SK-N-MC (cell line): Measurements from ENCODE around the gene PCYOX1L.

ENCODE experiments used
- DNase-seq: peaks from one replicate; pipeline ENCODE4 v3.0.0-alpha.2; 2011; ENCODE audit warnings: low read depth, low spot score
- H3K27ac ChIP-seq: fragments of 200-600 bp; sonication (generic); 2 replicates; pipeline ENCODE4 v1.5.1; 2016; ENCODE audit warnings: mixed run types
- H3K36me3 ChIP-seq: fragments of 200-600 bp; sonication (generic); 2 replicates; pipeline ENCODE4 v1.6.1; 2017; ENCODE audit warnings: antibody characterized with exemption, low read length, mixed read lengths; ENCODE audit not compliant: insufficient read depth
- H3K4me3 ChIP-seq: fragments of 200-600 bp; sonication (generic); 2 replicates; pipeline ENCODE4 v1.5.1; 2016
- H3K9ac ChIP-seq: fragments of 200-600 bp; sonication (generic); 2 replicates; pipeline ENCODE4 v1.8.0; 2017; ENCODE audit warnings: mixed run types, mixed read lengths; ENCODE audit not compliant: insufficient read length
- H3K9me3 ChIP-seq: fragments of 200-600 bp; sonication (generic); 2 replicates; pipeline ENCODE4 v1.6.1; 2017; ENCODE audit warnings: low read depth, mild to moderate bottlenecking, antibody characterized with exemption, low read length, moderate library complexity, mixed read lengths
- EZH2 ChIP-seq: fragments of 200-600 bp; sonication (generic); IDR thresholded peaks from one replicate; pipeline ENCODE4 v1.6.1; 2017; ENCODE audit warnings: antibody characterized with exemption
- FOXP2 ChIP-seq: optimal IDR thresholded peaks from 2 replicates; pipeline ENCODE3; 2011; ENCODE audit warnings: mild to moderate bottlenecking, moderate library complexity; ENCODE audit not compliant: insufficient read depth; ENCODE audit errors: extremely low read length, control extremely low read depth
- POLR2AphosphoS5 ChIP-seq: IDR thresholded peaks from 2 replicates; pipeline ENCODE4 v1.6.1; 2012; ENCODE audit warnings: mild to moderate bottlenecking, low read depth, low read length, borderline replicate concordance

The PCYOX1L gene

DNA sequence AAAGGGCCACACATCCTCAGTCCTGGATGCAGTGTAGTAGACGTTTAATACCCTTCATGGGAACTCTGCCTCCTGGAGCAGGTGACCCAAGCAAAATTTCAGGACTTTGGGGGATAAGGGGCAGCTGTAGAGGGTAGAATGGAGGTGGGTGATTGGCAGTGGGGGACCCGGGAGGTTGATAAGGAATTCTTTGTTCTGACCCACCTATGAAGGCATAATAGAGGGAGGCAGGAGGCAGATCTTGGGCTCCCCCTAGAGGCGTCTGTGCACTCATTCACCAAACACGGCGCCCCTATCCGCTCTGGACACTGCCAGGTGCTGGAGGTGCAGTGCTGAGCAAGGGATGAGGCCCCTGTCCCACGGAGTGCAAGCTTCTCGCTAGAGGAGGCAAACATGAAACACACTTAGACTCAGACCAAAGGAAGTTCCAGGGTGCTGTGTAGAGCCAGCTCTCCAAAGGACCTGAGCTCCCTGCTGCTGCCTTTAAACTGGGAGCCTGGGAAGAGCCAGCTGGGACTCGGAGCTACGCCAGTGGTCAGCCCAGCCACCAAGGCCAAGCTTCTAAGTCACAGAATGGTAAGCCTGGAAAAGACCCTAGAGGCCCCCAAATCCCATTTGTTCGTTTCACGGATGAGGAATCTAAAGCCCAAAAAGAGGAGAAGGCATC is 13.6 kb downstream of the PCYOX1L start:
- H3K9me3 ChIP-seq: no peaks in the 10 kb centered on the region
- no peak for TF ChIP-seq EZH2
- TF ChIP-seq FOXP2: no peak
- no peak for TF ChIP-seq POLR2AphosphoS5
- H3K4me3 ChIP-seq: no peak overlapping the region
- DNase-seq: no peak
- H3K9ac ChIP-seq: no peak overlapping the region
- no peak overlapping the region for H3K27ac ChIP-seq
- no peaks in the 10 kb centered on the region for H3K36me3 ChIP-seq

DNA sequence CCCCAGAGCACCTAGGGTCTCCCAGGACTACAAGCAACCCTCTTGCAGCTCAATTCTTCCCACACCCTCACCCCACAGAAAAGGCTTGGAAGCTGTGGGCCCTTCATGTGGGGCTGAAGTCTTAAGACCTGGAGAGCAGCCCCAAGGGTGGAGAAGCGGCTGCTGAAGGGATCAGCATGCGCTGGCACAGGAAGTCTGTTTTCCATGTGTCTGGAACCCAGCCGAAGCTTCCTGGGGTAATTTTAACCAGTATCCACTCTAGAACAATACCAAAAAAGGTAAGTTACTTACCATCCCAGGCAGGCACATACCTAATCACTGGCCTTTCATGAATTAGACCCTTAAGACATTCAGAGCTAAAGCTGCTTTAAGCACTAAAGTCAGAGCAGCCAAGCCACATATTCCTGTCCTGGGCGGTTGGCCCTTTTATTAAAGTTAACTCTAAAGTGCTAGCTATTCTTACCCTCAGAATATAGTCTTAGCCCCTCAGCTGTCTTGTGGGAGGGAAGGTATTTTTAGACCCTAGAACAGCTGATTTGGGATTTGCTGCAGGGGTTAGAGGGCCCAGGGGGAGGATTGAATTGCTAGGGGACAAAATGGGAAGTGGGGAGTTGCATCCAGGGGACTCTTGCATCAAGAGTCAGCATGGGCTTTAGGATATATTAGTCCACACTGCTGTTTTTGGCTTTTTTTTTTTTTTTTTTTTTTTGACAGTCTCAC is 14.4 kb downstream of the PCYOX1L start:
- Histone ChIP-seq H3K9ac (no peak overlapping the region), H3K36me3 (no peaks in the 10 kb centered on the region), H3K4me3 (no peak overlapping the region), H3K9me3 (no peaks in the 10 kb centered on the region), H3K27ac (no peak overlapping the region)
- TF ChIP-seq EZH2 (no peak), POLR2AphosphoS5 (no peak), FOXP2 (no peak)
- DNase-seq: no peak

DNA sequence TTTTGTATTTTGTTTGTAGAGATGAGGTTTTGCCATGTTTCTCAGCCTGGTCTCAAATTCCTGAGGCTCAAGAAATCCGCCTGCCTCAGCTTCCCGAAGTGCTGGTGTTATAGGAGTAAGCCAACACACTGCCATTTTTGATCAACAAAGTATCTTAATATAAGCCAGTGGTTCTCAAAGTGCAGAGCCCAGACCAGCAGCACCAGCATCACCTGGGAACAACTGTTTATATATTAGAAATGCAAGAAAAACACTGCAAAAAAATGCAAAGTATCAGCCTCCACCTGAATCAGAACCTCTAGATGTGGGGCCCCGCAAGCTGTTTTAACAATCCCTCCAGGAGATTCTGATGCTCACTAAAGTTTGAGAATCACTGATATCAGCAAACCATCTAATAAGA is 15.1 kb downstream of the PCYOX1L start:
- Histone ChIP-seq H3K36me3 (no peaks in the 10 kb centered on the region), H3K27ac (no peak overlapping the region), H3K4me3 (no peak overlapping the region), H3K9me3 (no peaks in the 10 kb centered on the region), H3K9ac (no peak overlapping the region)
- TF ChIP-seq FOXP2 (no peak), EZH2 (no peak), POLR2AphosphoS5 (no peak)
- DNase-seq: no peak

DNA sequence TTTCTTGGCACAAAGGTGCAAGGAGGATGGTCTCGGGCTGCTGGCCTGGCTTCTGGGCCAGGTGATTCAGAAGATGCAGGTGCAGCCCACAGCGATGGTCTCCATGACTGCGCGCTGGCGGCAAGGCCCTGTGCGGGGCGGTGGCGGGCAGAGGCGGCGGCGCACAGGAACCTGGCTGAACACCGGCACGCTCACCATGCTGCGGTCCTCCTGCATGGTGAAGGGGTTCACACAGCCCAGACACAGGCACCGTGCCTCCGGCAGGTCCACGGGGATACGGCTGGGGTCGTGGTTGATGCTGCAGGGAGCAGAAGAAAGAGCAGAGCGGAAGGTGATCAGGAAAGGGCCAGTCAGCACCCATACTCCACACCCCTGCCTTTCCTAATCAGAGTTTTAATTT is 16.5 kb downstream of the PCYOX1L start:
- Histone ChIP-seq H3K9me3 (no peaks in the 10 kb centered on the region), H3K27ac (no peak overlapping the region), H3K36me3 (no peaks in the 10 kb centered on the region), H3K4me3 (no peak overlapping the region), H3K9ac (no peak overlapping the region)
- TF ChIP-seq POLR2AphosphoS5 (no peak), EZH2 (no peak), FOXP2 (no peak)
- DNase-seq: no peak

DNA sequence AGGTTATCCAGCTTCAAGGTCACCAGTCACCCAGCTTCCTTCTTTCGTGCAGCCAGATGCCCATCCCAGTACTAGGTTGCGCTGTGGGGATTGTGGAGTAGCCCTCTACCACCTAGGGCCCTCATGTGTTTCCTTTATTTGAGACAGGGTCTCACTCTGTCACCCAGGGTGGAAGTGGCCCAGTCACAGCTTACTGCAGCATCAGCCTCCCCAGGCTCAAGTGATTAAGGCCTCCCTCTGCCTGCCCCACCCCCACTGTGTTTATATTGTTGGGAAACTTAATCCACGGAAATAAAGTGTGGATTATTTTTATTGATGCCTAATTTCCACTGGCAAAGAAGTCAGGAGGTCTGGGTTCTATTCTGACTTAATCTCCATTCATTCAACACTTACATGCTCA is 17.0 kb downstream of the PCYOX1L start:
- Histone ChIP-seq H3K36me3 (no peaks in the 10 kb centered on the region), H3K27ac (no peak overlapping the region), H3K9ac (no peak overlapping the region), H3K4me3 (no peak overlapping the region), H3K9me3 (no peaks in the 10 kb centered on the region)
- no peak for TF ChIP-seq FOXP2
- DNase-seq: no peak

DNA sequence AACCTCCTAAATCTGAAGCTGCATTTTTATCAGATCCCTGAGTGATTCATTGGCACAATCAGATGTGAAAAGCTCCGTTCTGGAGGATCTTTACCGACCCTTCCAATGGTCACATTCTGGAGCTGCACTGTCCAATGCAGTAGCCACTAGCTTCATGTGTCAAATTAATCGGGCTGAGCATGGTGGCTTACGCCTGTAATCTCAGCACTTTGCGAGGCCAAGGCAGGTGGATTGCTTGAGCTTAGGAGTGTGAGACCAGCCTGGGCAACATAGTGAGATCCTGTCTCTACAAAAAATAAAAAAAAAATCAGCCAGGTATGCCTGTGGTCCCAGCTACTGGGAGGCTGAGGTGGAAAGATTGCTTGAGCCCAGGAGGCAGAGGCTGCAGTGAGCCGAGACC is 17.6 kb downstream of the PCYOX1L start:
- no peak for DNase-seq
- Histone ChIP-seq H3K4me3 (no peak overlapping the region), H3K27ac (no peak overlapping the region), H3K36me3 (no peaks in the 10 kb centered on the region), H3K9me3 (no peaks in the 10 kb centered on the region), H3K9ac (no peak overlapping the region)
- TF ChIP-seq POLR2AphosphoS5: no peak
- TF ChIP-seq EZH2: no peak
- TF ChIP-seq FOXP2: no peak

DNA sequence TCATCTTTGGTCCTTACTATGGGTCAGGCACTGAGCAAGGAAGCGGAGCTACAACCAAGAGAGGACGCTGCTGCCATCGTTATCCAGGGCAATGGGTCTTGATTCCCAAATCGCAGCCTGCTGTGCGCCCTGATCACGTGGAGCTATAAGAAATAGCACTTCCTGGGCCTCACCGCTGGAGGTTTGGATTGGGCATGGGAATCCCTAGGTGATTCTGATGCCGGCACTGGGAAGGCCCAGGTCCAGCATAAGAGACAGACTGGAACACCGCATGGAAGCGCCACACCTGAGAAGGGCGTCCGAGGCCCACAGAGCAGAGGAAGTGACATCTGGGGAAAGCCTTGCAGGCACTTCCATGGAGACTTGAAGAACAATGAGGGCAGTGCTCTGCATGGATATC is 18.3 kb downstream of the PCYOX1L start:
- TF ChIP-seq POLR2AphosphoS5: no peak
- TF ChIP-seq FOXP2: no peak
- TF ChIP-seq EZH2: no peak
- H3K27ac ChIP-seq: no peak overlapping the region
- H3K36me3 ChIP-seq: no peaks in the 10 kb centered on the region
- no peak for DNase-seq
- H3K9me3 ChIP-seq: no peaks in the 10 kb centered on the region
- no peak overlapping the region for H3K9ac ChIP-seq
- H3K4me3 ChIP-seq: no peak overlapping the region

DNA sequence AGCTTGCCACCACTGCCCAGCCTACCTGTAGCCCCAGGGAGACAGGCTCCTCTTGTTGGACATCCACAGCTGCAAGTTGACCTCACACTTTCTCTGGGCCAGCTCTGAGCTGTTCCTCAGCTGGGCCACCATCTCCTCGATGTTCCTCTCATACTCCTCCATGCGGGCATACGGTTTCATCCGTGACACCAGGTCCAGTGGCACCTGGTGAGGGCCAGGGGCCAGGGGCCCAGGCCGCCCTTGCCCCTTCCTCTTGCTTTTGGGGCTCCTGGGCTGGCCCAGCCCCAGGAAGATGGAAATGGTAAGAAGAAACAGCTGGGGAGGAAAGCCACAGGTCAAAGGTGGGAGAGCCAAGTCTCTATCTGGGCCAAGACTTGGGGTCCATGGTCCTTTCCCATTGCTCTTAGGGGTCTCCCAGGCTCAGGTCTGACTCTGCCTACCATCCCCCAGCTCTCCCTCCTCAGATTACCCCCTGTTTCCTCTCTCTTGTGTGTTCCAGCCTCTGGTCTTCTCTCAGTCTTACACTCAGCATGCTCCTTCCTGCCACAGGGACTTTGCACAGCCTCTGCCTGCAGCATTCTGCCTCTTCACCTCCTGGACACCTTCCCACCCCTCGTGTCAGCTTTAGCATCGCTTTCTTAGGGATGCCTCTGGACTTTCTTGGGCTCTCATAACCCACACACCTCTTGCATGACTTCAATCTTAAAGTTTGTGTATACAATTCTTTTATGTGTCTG is 19.0 kb downstream of the PCYOX1L start:
- H3K27ac ChIP-seq: no peak overlapping the region
- H3K9ac ChIP-seq: no peak overlapping the region
- H3K9me3 ChIP-seq: no peaks in the 10 kb centered on the region
- no peak for DNase-seq
- no peaks in the 10 kb centered on the region for H3K36me3 ChIP-seq
- no peak overlapping the region for H3K4me3 ChIP-seq
- TF ChIP-seq EZH2 (no peak), FOXP2 (no peak), POLR2AphosphoS5 (no peak)
